Urinary bladder (tissue), 4 donors: ENCODE data around the gene ZC3H6. TPM values are rescaled to one million over a fixed set of nuclear protein-coding genes. Genes with fewer than 3 reads are reported as not detected.
"Not testable (repeated sequence)": the region's sequence is repeated elsewhere in the genome, so short reads cannot be mapped to it uniquely, and the experiment has no call there.

ENCODE experiments used
- DNase-seq: peaks from one replicate; pipeline ENCODE4 v3.0.0-alpha.2; 2015; ENCODE audit errors: extremely low spot score
- H3K27ac ChIP-seq: one replicate; pipeline ENCODE4 v1.5.1; 2013; ENCODE audit warnings: low read depth, mild to moderate bottlenecking, moderate library complexity
- H3K36me3 ChIP-seq: one replicate; pipeline ENCODE4 v1.6.1; 2013; ENCODE audit warnings: mild to moderate bottlenecking, moderate library complexity; ENCODE audit not compliant: insufficient read depth
- H3K4me1 ChIP-seq: one replicate; pipeline ENCODE4 v1.6.1; 2013; ENCODE audit warnings: mild to moderate bottlenecking, moderate library complexity; ENCODE audit not compliant: insufficient read depth
- H3K4me3 ChIP-seq: one replicate; pipeline ENCODE4 v1.5.1; 2013; ENCODE audit warnings: low read depth, low read length
- WGBS: extraction: QIAGEN DNeasy Blood & Tissue Kit; methylation state at CpG from one replicate; pipeline ENCODE4 v1.1.7; 2013; 5-methylcytosine and 5-hydroxymethylcytosine counted together
- polyA plus RNA-seq: library from polyadenylated mRNA; stranded (reverse); fragments of 200-250 nt; gene quantifications from one replicate; pipeline ENCODE4 v1.2.3, GENCODE V29; 2013
- total RNA-seq: library from RNA; depleted of rRNA; stranded (reverse); fragments of >200 nt; gene quantifications from one replicate; pipeline ENCODE4 v1.2.3, GENCODE V29; 2014
- donor health status: healthy with polysubstance abuse.
- donor health status: healthy.

ZC3H6 gene
- total and polyA plus RNA-seq, 2 donors = 3.3 to 18.4 TPM

- peak; percentile 52 for DNase-seq
- WGBS = 20% methylated on average over 15 of the region's 15 CpGs
- Histone ChIP-seq H3K4me1 (no peaks in the 10 kb centered on the region), H3K4me3 (no peak overlapping the region), H3K27ac (no peak overlapping the region), H3K36me3 (no peaks in the 10 kb centered on the region)
Observed at GRCh38 chr2:112259509-112260294, 15.7 kb upstream of the ZC3H6 start.

- H3K36me3 ChIP-seq = no peaks in the 10 kb centered on the region
- H3K4me1 ChIP-seq = no peaks in the 10 kb centered on the region
- H3K4me3 ChIP-seq = no peak overlapping the region
- no peak overlapping the region for H3K27ac ChIP-seq
- DNase-seq = no peak
- WGBS = 99% methylated on average over 3 of the region's 3 CpGs
Observed at GRCh38 chr2:112260295-112260625, 15.1 kb upstream of the ZC3H6 start.

- Histone ChIP-seq H3K4me1 (no peaks in the 10 kb centered on the region), H3K27ac (no peak overlapping the region)
- no peak for DNase-seq
Observed at GRCh38 chr2:112262876-112263275, 12.5 kb upstream of the ZC3H6 start.

GRCh38 chr2:112268547-112268946 is 6.8 kb upstream of the ZC3H6 start:
- WGBS = 93% methylated on average over 1 of the region's 1 CpG
- H3K4me3 ChIP-seq = no peak overlapping the region

More at GRCh38 chr2:112262876-112263275, 12.5 kb upstream of the ZC3H6 start:
- H3K4me3 ChIP-seq = no peak overlapping the region
- H3K36me3 ChIP-seq = no peaks in the 10 kb centered on the region

GRCh38 chr2:112272669-112273068 is 2.7 kb upstream of the ZC3H6 start:
- Histone ChIP-seq H3K4me3 (no peak overlapping the region), H3K27ac (no peak overlapping the region), H3K4me1 (no peaks in the 10 kb centered on the region), H3K36me3 (no peaks in the 10 kb centered on the region)
- WGBS = 74% methylated on average over 5 of the region's 5 CpGs
- DNase-seq = no peak

More at GRCh38 chr2:112268547-112268946, 6.8 kb upstream of the ZC3H6 start:
- no peak for DNase-seq
- Histone ChIP-seq H3K36me3 (no peaks in the 10 kb centered on the region), H3K27ac (no peak overlapping the region), H3K4me1 (no peaks in the 10 kb centered on the region)

GRCh38 chr2:112273349-112273748 is 2.0 kb upstream of the ZC3H6 start:
- Histone ChIP-seq H3K27ac (no peak overlapping the region), H3K4me1 (no peaks in the 10 kb centered on the region), H3K36me3 (no peaks in the 10 kb centered on the region), H3K4me3 (no peak overlapping the region)
- no peak for DNase-seq
- 92% methylated on average over 5 of the region's 5 CpGs for WGBS

GRCh38 chr2:112275887-112276773 is 733 bp downstream of the ZC3H6 start:
- H3K4me3 ChIP-seq = peak overlapping the region; percentile 83
- peak; percentile 67 for DNase-seq
- under 1% methylated on average over 66 of the region's 66 CpGs for WGBS

GRCh38 chr2:112276954-112277353 is 1.6 kb downstream of the ZC3H6 start:
- DNase-seq = no peak
- no peaks in the 10 kb centered on the region for H3K36me3 ChIP-seq
- H3K4me3 ChIP-seq = no peak overlapping the region
- H3K27ac ChIP-seq = no peak overlapping the region
- H3K4me1 ChIP-seq = no peaks in the 10 kb centered on the region
- WGBS = 62% methylated on average over 5 of the region's 5 CpGs

More at GRCh38 chr2:112275887-112276773, 733 bp downstream of the ZC3H6 start:
- peak overlapping the region; percentile 100 for H3K27ac ChIP-seq
- H3K36me3 ChIP-seq = no peaks in the 10 kb centered on the region
- no peaks in the 10 kb centered on the region for H3K4me1 ChIP-seq

- Histone ChIP-seq H3K27ac (no peak overlapping the region), H3K4me3 (no peak overlapping the region), H3K4me1 (no peaks in the 10 kb centered on the region), H3K36me3 (no peaks in the 10 kb centered on the region)
- 89% methylated on average over 5 of the region's 5 CpGs for WGBS
- DNase-seq = no peak
Observed at GRCh38 chr2:112277596-112278220, 2.3 kb downstream of the ZC3H6 start.

GRCh38 chr2:112282066-112282465 is 6.7 kb downstream of the ZC3H6 start:
- not testable (repeated sequence) for H3K4me1 ChIP-seq, H3K27ac ChIP-seq, H3K36me3 ChIP-seq, DNase-seq, H3K4me3 ChIP-seq
- 94% methylated on average over 4 of the region's 4 CpGs for WGBS

GRCh38 chr2:112283535-112283934 is 8.1 kb downstream of the ZC3H6 start:
- DNase-seq, H3K27ac ChIP-seq, H3K36me3 ChIP-seq, H3K4me3 ChIP-seq, H3K4me1 ChIP-seq: not testable (repeated sequence)
- 78% methylated on average over 2 of the region's 2 CpGs for WGBS

- Histone ChIP-seq H3K4me1 (no peaks in the 10 kb centered on the region), H3K4me3 (no peak overlapping the region), H3K36me3 (no peaks in the 10 kb centered on the region), H3K27ac (no peak overlapping the region)
- DNase-seq = no peak
- 73% methylated on average over 3 of the region's 3 CpGs for WGBS
Observed at GRCh38 chr2:112290088-112290487, 14.7 kb downstream of the ZC3H6 start.

GRCh38 chr2:112290648-112291047 is 15.3 kb downstream of the ZC3H6 start:
- 35% methylated on average over 1 of the region's 1 CpG for whole genome bisulfite sequencing
- Histone ChIP-seq H3K4me1 (no peaks in the 10 kb centered on the region), H3K4me3 (no peak overlapping the region), H3K27ac (no peak overlapping the region), H3K36me3 (no peaks in the 10 kb centered on the region)
- no peak for DNase-seq
